ENCODE data around the gene BEST4.
"Not testable (repeated sequence)": the region's sequence is repeated elsewhere in the genome, so short reads cannot be mapped to it uniquely, and the experiment has no call there.

BEST4 gene

GRCh38 chr1:44775930-44776729, 11.8 kb downstream of the BEST4 start:
- no CpG with 5 or more reads among the region's 36 CpGs for WGBS (ENCODE audit: insufficient coverage, insufficient read length)
- H3K27ac ChIP-seq (ENCODE audit: low read length): no peak overlapping the region
- H3K27me3 ChIP-seq (ENCODE audit: control insufficient read depth, insufficient read depth, low read length): no peaks in the 10 kb centered on the region
- peaks cover 21% of the 10 kb centered on the region for H3K36me3 ChIP-seq (ENCODE audit: control insufficient read depth, insufficient read depth, low read length)
- DNase-seq (ENCODE audit: low read depth, low spot score): no peak
- no peaks in the 10 kb centered on the region for H3K4me1 ChIP-seq (ENCODE audit: control insufficient read depth, insufficient read depth, low read length)
- H3K9me3 ChIP-seq (ENCODE audit: control insufficient read depth, insufficient read depth, low read length): no peaks in the 10 kb centered on the region
- peak overlapping the region; percentile 97 for H3K4me3 ChIP-seq (ENCODE audit: low read length)

GRCh38 chr1:44775078-44775929, 12.7 kb downstream of the BEST4 start, which contains the start of gene RPS8:
Gene RPS8 (plus strand): TSS chr1:44775540. CDS start chr1:44775597, 57 bp downstream.
- no peaks in the 10 kb centered on the region for H3K27me3 ChIP-seq (ENCODE audit: control insufficient read depth, insufficient read depth, low read length)
- H3K4me3 ChIP-seq (ENCODE audit: low read length): peak within 1 kb of the TSS; percentile 97
- H3K27ac ChIP-seq (ENCODE audit: low read length): no peak within 1 kb of the TSS
- no CpG with 5 or more reads among the region's 65 CpGs for WGBS (ENCODE audit: insufficient coverage, insufficient read length)
- DNase-seq (ENCODE audit: low read depth, low spot score): peak; percentile 92
- peaks cover 21% of the 10 kb centered on the region for H3K36me3 ChIP-seq (ENCODE audit: control insufficient read depth, insufficient read depth, low read length)
- H3K4me1 ChIP-seq (ENCODE audit: control insufficient read depth, insufficient read depth, low read length): no peaks in the 10 kb centered on the region
- H3K9me3 ChIP-seq (ENCODE audit: control insufficient read depth, insufficient read depth, low read length): no peaks in the 10 kb centered on the region

- H3K4me3 ChIP-seq (ENCODE audit: low read length); H3K9me3 ChIP-seq (ENCODE audit: control insufficient read depth, insufficient read depth, low read length); H3K27me3 ChIP-seq (ENCODE audit: control insufficient read depth, insufficient read depth, low read length); H3K4me1 ChIP-seq (ENCODE audit: control insufficient read depth, insufficient read depth, low read length); H3K27ac ChIP-seq (ENCODE audit: low read length); DNase-seq (ENCODE audit: low read depth, low spot score): not testable (repeated sequence)
- peaks cover 28% of the 10 kb centered on the region for H3K36me3 ChIP-seq (ENCODE audit: control insufficient read depth, insufficient read depth, low read length)
- WGBS (ENCODE audit: insufficient coverage, insufficient read length): no CpG with 5 or more reads among the region's 6 CpGs
These were observed 21.5 kb downstream of the BEST4 start for GRCh38 chr1:44766421-44766820.

GRCh38 chr1:44760876-44761275, 27.1 kb downstream of the BEST4 start:
- H3K27me3 ChIP-seq (ENCODE audit: control insufficient read depth, insufficient read depth, low read length): no peaks in the 10 kb centered on the region
- no peaks in the 10 kb centered on the region for H3K9me3 ChIP-seq (ENCODE audit: control insufficient read depth, insufficient read depth, low read length)
- H3K27ac ChIP-seq (ENCODE audit: low read length): no peak overlapping the region
- DNase-seq (ENCODE audit: low read depth, low spot score): no peak
- no CpG with 5 or more reads among the region's 3 CpGs for WGBS (ENCODE audit: insufficient coverage, insufficient read length)
- H3K4me3 ChIP-seq (ENCODE audit: low read length): no peak overlapping the region
- no peaks in the 10 kb centered on the region for H3K4me1 ChIP-seq (ENCODE audit: control insufficient read depth, insufficient read depth, low read length)
- peaks cover 59% of the 10 kb centered on the region for H3K36me3 ChIP-seq (ENCODE audit: control insufficient read depth, insufficient read depth, low read length)

GRCh38 chr1:44759077-44759476, 28.9 kb downstream of the BEST4 start:
- Histone ChIP-seq H3K36me3 (ENCODE audit: control insufficient read depth, insufficient read depth, low read length) (peaks cover 69% of the 10 kb centered on the region), H3K27ac (ENCODE audit: low read length) (no peak overlapping the region), H3K4me3 (ENCODE audit: low read length) (no peak overlapping the region), H3K9me3 (ENCODE audit: control insufficient read depth, insufficient read depth, low read length) (no peaks in the 10 kb centered on the region), H3K27me3 (ENCODE audit: control insufficient read depth, insufficient read depth, low read length) (no peaks in the 10 kb centered on the region), H3K4me1 (ENCODE audit: control insufficient read depth, insufficient read depth, low read length) (no peaks in the 10 kb centered on the region)
- no peak for DNase-seq (ENCODE audit: low read depth, low spot score)
- no CpG with 5 or more reads among the region's 11 CpGs for WGBS (ENCODE audit: insufficient coverage, insufficient read length)

- no peaks in the 10 kb centered on the region for H3K27me3 ChIP-seq (ENCODE audit: control insufficient read depth, insufficient read depth, low read length)
- H3K9me3 ChIP-seq (ENCODE audit: control insufficient read depth, insufficient read depth, low read length): no peaks in the 10 kb centered on the region
- WGBS (ENCODE audit: insufficient coverage, insufficient read length): no CpG with 5 or more reads among the region's 2 CpGs
- peaks cover 70% of the 10 kb centered on the region for H3K36me3 ChIP-seq (ENCODE audit: control insufficient read depth, insufficient read depth, low read length)
- H3K4me1 ChIP-seq (ENCODE audit: control insufficient read depth, insufficient read depth, low read length): no peaks in the 10 kb centered on the region
- H3K4me3 ChIP-seq (ENCODE audit: low read length): no peak overlapping the region
- no peak for DNase-seq (ENCODE audit: low read depth, low spot score)
- H3K27ac ChIP-seq (ENCODE audit: low read length): no peak overlapping the region
These were observed 30.6 kb downstream of the BEST4 start for GRCh38 chr1:44757420-44757819.

GRCh38 chr1:44747878-44748277, 40.1 kb downstream of the BEST4 start:
- no peak overlapping the region for H3K27ac ChIP-seq (ENCODE audit: low read length)
- peaks cover 37% of the 10 kb centered on the region; the same call in 1 of the 2 replicates for H3K36me3 ChIP-seq (ENCODE audit: control insufficient read depth, insufficient read depth, low read length)
- no peaks in the 10 kb centered on the region for H3K9me3 ChIP-seq (ENCODE audit: control insufficient read depth, insufficient read depth, low read length)
- H3K27me3 ChIP-seq (ENCODE audit: control insufficient read depth, insufficient read depth, low read length): no peaks in the 10 kb centered on the region
- no peak overlapping the region for H3K4me3 ChIP-seq (ENCODE audit: low read length)
- WGBS (ENCODE audit: insufficient coverage, insufficient read length): no CpG with 5 or more reads among the region's 3 CpGs
- DNase-seq (ENCODE audit: low read depth, low spot score): no peak
- no peaks in the 10 kb centered on the region for H3K4me1 ChIP-seq (ENCODE audit: control insufficient read depth, insufficient read depth, low read length)

GRCh38 chr1:44743211-44743610, 44.8 kb downstream of the BEST4 start:
- no peak overlapping the region for H3K4me3 ChIP-seq (ENCODE audit: low read length)
- no peaks in the 10 kb centered on the region for H3K4me1 ChIP-seq (ENCODE audit: control insufficient read depth, insufficient read depth, low read length)
- no CpG with 5 or more reads among the region's 1 CpG for WGBS (ENCODE audit: insufficient coverage, insufficient read length)
- peaks cover 29% of the 10 kb centered on the region; the same call in 1 of the 2 replicates for H3K36me3 ChIP-seq (ENCODE audit: control insufficient read depth, insufficient read depth, low read length)
- no peaks in the 10 kb centered on the region for H3K27me3 ChIP-seq (ENCODE audit: control insufficient read depth, insufficient read depth, low read length)
- DNase-seq (ENCODE audit: low read depth, low spot score): no peak
- H3K9me3 ChIP-seq (ENCODE audit: control insufficient read depth, insufficient read depth, low read length): no peaks in the 10 kb centered on the region
- H3K27ac ChIP-seq (ENCODE audit: low read length): no peak overlapping the region

GRCh38 chr1:44740179-44740617, 47.8 kb downstream of the BEST4 start:
- peaks cover 13% of the 10 kb centered on the region; the same call in 1 of the 2 replicates for H3K36me3 ChIP-seq (ENCODE audit: control insufficient read depth, insufficient read depth, low read length)
- no peaks in the 10 kb centered on the region for H3K9me3 ChIP-seq (ENCODE audit: control insufficient read depth, insufficient read depth, low read length)
- no peaks in the 10 kb centered on the region for H3K27me3 ChIP-seq (ENCODE audit: control insufficient read depth, insufficient read depth, low read length)
- WGBS (ENCODE audit: insufficient coverage, insufficient read length): no CpG with 5 or more reads among the region's 14 CpGs
- H3K27ac ChIP-seq (ENCODE audit: low read length): no peak overlapping the region
- no peak for DNase-seq (ENCODE audit: low read depth, low spot score)
- no peaks in the 10 kb centered on the region for H3K4me1 ChIP-seq (ENCODE audit: control insufficient read depth, insufficient read depth, low read length)
- H3K4me3 ChIP-seq (ENCODE audit: low read length): peak overlapping the region; percentile 63

- no peaks in the 10 kb centered on the region for H3K9me3 ChIP-seq (ENCODE audit: control insufficient read depth, insufficient read depth, low read length)
- no peaks in the 10 kb centered on the region for H3K4me1 ChIP-seq (ENCODE audit: control insufficient read depth, insufficient read depth, low read length)
- no peak within 1 kb of the TSS for H3K27ac ChIP-seq (ENCODE audit: low read length)
- WGBS (ENCODE audit: insufficient coverage, insufficient read length): no CpG with 5 or more reads among the region's 57 CpGs
- DNase-seq (ENCODE audit: low read depth, low spot score): peak; percentile 95
- no peaks in the 10 kb centered on the region for H3K27me3 ChIP-seq (ENCODE audit: control insufficient read depth, insufficient read depth, low read length)
- H3K36me3 ChIP-seq (ENCODE audit: control insufficient read depth, insufficient read depth, low read length): peaks cover 12% of the 10 kb centered on the region; the same call in 1 of the 2 replicates
- H3K4me3 ChIP-seq (ENCODE audit: low read length): peak within 1 kb of the TSS; percentile 63
These were observed 48.4 kb downstream of the BEST4 start, which contains the start of gene KIF2C for GRCh38 chr1:44739307-44740178. Gene KIF2C (plus strand): TSS chr1:44739837. CDS start chr1:44739933, 96 bp downstream.

All from iPS DF 6.9 (cell line).